PC-9 (cell line): ENCODE measurements around the gene RBM4B. TPM values are rescaled to one million over a fixed set of nuclear protein-coding genes. Genes with fewer than 3 reads are reported as not detected.

Experiments
- BruUV-seq: library from RNA; stranded (reverse); fragments of 400-500 nt; replicated peaks from 2 replicates; lab custom pipeline; 2021; lab: Mats Ljungman, UMichigan
- CTCF ChIA-PET: fragments of 300-600 bp; sonication (Branson Sonifier 250); formaldehyde crosslinking; loops from one replicate; lab custom pipeline; 2022; ENCODE audit warnings: antibody characterized with exemption; lab: Charles Lee
- POLR2A ChIA-PET: fragments of 300-600 bp; sonication (Branson Sonifier 250); formaldehyde crosslinking; loops from one replicate; lab custom pipeline; 2022; ENCODE audit warnings: antibody characterized with exemption; ENCODE audit not compliant: unreplicated experiment; lab: Charles Lee
- DNase-seq, 2 experiments: peaks; one replicate each; pipeline versions ENCODE4 v3.0.0 to v3.0.0-alpha.2; 2015 to 2022; ENCODE audit warnings: mixed read lengths in 1 of 2
- H2AFZ ChIP-seq: fragments of 200-600 bp; sonication (generic); 2 replicates; pipeline ENCODE4 v1.8.1; 2017; ENCODE audit warnings: antibody characterized with exemption
- H3F3A ChIP-seq: fragments of 200-600 bp; sonication (generic); 2 replicates; pipeline ENCODE4 v1.8.1; 2017; ENCODE audit warnings: antibody characterized with exemption, mild to moderate bottlenecking, low read depth; ENCODE audit not compliant: insufficient read depth
- H3K27ac ChIP-seq: fragments of 200-600 bp; sonication (generic); 2 replicates; pipeline ENCODE4 v1.6.1; 2016; ENCODE audit warnings: mixed run types
- H3K27me3 ChIP-seq: fragments of 200-600 bp; sonication (generic); 2 replicates; pipeline ENCODE4 v1.6.1; 2016; ENCODE audit warnings: low read depth, mixed run types; ENCODE audit not compliant: insufficient read depth
- H3K36me3 ChIP-seq: fragments of 200-600 bp; sonication (generic); 2 replicates; pipeline ENCODE4 v1.6.1; 2016; ENCODE audit warnings: low read depth, mixed run types
- H3K4me1 ChIP-seq: fragments of 200-600 bp; sonication (generic); replicated peaks from 2 replicates; pipeline ENCODE4 v1.6.1; 2016; ENCODE audit warnings: mixed run types; ENCODE audit not compliant: insufficient read depth
- H3K4me2 ChIP-seq: fragments of 200-600 bp; sonication (generic); 2 replicates; pipeline ENCODE4 v1.6.1; 2017; ENCODE audit warnings: mixed run types
- H3K4me3 ChIP-seq: fragments of 200-600 bp; sonication (generic); 2 replicates; pipeline ENCODE4 v1.6.1; 2016; ENCODE audit warnings: mixed run types
- H3K79me2 ChIP-seq: fragments of 200-600 bp; sonication (generic); 2 replicates; pipeline ENCODE4 v1.6.1; 2017; ENCODE audit warnings: low read depth, mixed run types
- H3K9me2 ChIP-seq: fragments of 200-600 bp; sonication (generic); 2 replicates; pipeline ENCODE4 v1.8.1; 2017; ENCODE audit warnings: mild to moderate bottlenecking; ENCODE audit not compliant: insufficient read depth
- H3K9me3 ChIP-seq: fragments of 200-600 bp; sonication (generic); 2 replicates; pipeline ENCODE4 v1.8.1; 2016; ENCODE audit warnings: low read depth; ENCODE audit not compliant: insufficient read depth
- H4K20me1 ChIP-seq: fragments of 200-600 bp; sonication (generic); 2 replicates; pipeline ENCODE4 v1.8.1; 2017; ENCODE audit not compliant: insufficient read depth
- EZH2 ChIP-seq: fragments of 200-600 bp; sonication (generic); IDR thresholded peaks from 2 replicates; pipeline ENCODE4 v1.8.0; 2017; ENCODE audit warnings: antibody characterized with exemption, low read depth
- intact Hi-C: fragments of 100-400 bp; cut with micrococcal nuclease; formaldehyde crosslinking; loops from one replicate; pipeline ENCODE4 v1.10.0; 2022; ENCODE audit not compliant: unreplicated experiment
- total RNA-seq: library from RNA; stranded (reverse); gene quantifications from 2 replicates; pipeline ENCODE4 v1.2.3, GENCODE V29; 2021
- TF ChIP-seq, protein P1 (sequence below): fragments of 200-600 bp; sonication (generic); conservative IDR thresholded peaks from 2 replicates; pipeline ENCODE4 v1.6.1; 2017; ENCODE audit warnings: mixed run types, antibody characterized with exemption, mild to moderate bottlenecking, moderate library complexity

The RBM4B gene
- total RNA-seq, 1 experiment from 2014 or later, result 24.8 TPM

GRCh38 chr11:66631883-66632282 is 45.8 kb downstream of the RBM4B start:
- no peak overlapping the region for H3K27ac ChIP-seq
- peaks cover 70% of the 10 kb centered on the region for H4K20me1 ChIP-seq
- no peaks in the 10 kb centered on the region for H3K9me3 ChIP-seq
- no peak overlapping the region for H3K4me3 ChIP-seq
- peaks cover 30% of the 10 kb centered on the region for H3K36me3 ChIP-seq
- H2AFZ ChIP-seq, result no peak overlapping the region
- H3F3A ChIP-seq, result peaks cover 62% of the 10 kb centered on the region
- BruUV-seq, result no TSS peak
- H3K4me2 ChIP-seq, result no peak overlapping the region
- DNase-seq, result no peak
- no peaks in the 10 kb centered on the region for H3K27me3 ChIP-seq
- no peaks in the 10 kb centered on the region for H3K9me2 ChIP-seq
- H3K79me2 ChIP-seq, result peaks cover 100% of the 10 kb centered on the region
- intact Hi-C loops, result no loop called here
- H3K4me1 ChIP-seq, result no peaks in the 10 kb centered on the region
- TF ChIP-seq, protein P1, sequence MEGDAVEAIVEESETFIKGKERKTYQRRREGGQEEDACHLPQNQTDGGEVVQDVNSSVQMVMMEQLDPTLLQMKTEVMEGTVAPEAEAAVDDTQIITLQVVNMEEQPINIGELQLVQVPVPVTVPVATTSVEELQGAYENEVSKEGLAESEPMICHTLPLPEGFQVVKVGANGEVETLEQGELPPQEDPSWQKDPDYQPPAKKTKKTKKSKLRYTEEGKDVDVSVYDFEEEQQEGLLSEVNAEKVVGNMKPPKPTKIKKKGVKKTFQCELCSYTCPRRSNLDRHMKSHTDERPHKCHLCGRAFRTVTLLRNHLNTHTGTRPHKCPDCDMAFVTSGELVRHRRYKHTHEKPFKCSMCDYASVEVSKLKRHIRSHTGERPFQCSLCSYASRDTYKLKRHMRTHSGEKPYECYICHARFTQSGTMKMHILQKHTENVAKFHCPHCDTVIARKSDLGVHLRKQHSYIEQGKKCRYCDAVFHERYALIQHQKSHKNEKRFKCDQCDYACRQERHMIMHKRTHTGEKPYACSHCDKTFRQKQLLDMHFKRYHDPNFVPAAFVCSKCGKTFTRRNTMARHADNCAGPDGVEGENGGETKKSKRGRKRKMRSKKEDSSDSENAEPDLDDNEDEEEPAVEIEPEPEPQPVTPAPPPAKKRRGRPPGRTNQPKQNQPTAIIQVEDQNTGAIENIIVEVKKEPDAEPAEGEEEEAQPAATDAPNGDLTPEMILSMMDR, result no peak
- no peak for TF ChIP-seq EZH2
- CTCF ChIA-PET, result no interaction called here
- POLR2A ChIA-PET, result no interaction called here

DNA sequence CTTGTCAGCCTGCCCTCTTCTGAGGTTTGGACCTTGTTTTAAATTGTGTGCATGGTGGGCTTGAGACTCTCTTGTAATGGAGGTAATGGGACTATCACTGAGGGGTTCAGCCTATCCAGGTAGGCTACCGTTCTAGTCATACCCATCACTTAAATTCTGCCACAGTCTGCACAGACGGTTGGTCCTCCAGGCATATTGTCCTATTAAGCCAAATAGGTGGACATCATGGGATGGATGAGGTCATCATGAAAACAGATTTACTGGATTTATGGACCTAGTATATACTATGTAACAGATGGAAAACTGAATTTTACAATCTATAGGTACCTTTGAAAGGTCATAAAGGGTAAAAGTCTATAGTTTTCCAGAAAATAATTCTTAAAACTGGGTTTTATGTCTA is 48.3 kb downstream of the RBM4B start:
- POLR2A ChIA-PET, result no interaction called here
- Histone ChIP-seq H2AFZ (no peak overlapping the region), H3K36me3 (peaks cover 54% of the 10 kb centered on the region), H3K27ac (no peak overlapping the region), H4K20me1 (peaks cover 94% of the 10 kb centered on the region), H3K27me3 (no peaks in the 10 kb centered on the region), H3K79me2 (peaks cover 100% of the 10 kb centered on the region), H3K4me1 (no peaks in the 10 kb centered on the region), H3K4me2 (no peak overlapping the region), H3F3A (peaks cover 37% of the 10 kb centered on the region), H3K9me2 (no peaks in the 10 kb centered on the region), H3K9me3 (no peaks in the 10 kb centered on the region), H3K4me3 (no peak overlapping the region)
- no peak for DNase-seq
- no TSS peak for BruUV-seq
- TF ChIP-seq, protein P1, result no peak
- no peak for TF ChIP-seq EZH2
- intact Hi-C loops, result no loop called here
- CTCF ChIA-PET, result interaction anchor here (0.5 kb wide), 1 partner anchor 31 kb away, joined by 9 read pairs; no protein-coding TSS in a partner anchor

DNA sequence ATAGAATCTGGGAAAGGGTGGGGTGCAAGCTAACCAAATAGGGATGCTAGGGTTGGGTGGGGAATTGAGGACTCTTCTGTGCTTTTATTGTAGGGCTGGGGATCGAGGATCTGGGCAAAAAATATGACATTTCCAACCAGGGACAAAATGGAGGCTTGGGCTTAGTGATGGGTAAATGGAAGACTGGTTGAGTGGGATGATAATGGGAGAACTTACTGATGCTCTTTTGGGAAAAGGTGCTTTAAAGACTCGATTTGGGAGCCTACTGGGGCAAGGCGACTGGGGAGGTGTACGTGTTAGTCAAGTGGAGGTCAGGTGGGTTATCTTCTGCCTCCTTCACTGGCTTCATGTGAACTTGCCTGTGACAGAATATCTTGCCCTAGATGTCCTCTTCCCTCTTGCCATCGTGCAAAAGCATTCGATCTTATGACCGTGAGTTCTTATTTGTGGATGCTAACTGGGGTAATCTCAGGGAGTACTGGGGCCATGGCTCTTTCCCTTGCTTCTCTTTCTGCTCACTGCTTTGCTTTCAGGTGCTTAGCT is 49.6 kb downstream of the RBM4B start:
- BruUV-seq, result no TSS peak
- no peak for TF ChIP-seq EZH2
- TF ChIP-seq, protein P1, result no peak
- Histone ChIP-seq H3K9me3 (no peaks in the 10 kb centered on the region), H4K20me1 (peaks cover 94% of the 10 kb centered on the region), H3F3A (peaks cover 25% of the 10 kb centered on the region), H3K4me1 (no peaks in the 10 kb centered on the region), H3K4me3 (no peak overlapping the region), H3K9me2 (no peaks in the 10 kb centered on the region), H3K4me2 (no peak overlapping the region), H3K27me3 (no peaks in the 10 kb centered on the region), H3K36me3 (peaks cover 62% of the 10 kb centered on the region), H3K27ac (no peak overlapping the region), H3K79me2 (peaks cover 100% of the 10 kb centered on the region), H2AFZ (no peak overlapping the region)
- ChIA-PET CTCF (no interaction called here), POLR2A (interaction anchor here (0.7 kb wide), 1 partner anchor 148 kb away, joined by 8 read pairs; the partner anchor contains the start of gene DPP3)
- DNase-seq, result no peak
- intact Hi-C loops, result no loop called here
